HepG2 (cell line): ENCODE data around the gene IGF1. TPM values are rescaled to one million over a fixed set of nuclear protein-coding genes. Genes with fewer than 3 reads are reported as not detected.

ENCODE experiments used
- ATAC-seq: fragments of 200-7000 bp; cut with Tn5 transposase; 3 replicates; pipeline ENCODE4 v1.9.1; 2020; ENCODE audit warnings: mild to moderate bottlenecking, moderate library complexity
- BruUV-seq: library from RNA; stranded (reverse); fragments of 400-500 nt; replicated peaks from 2 replicates; lab custom pipeline; 2021; lab: Mats Ljungman, UMichigan
- CTCF ChIA-PET: fragments of 300-600 bp; formaldehyde crosslinking; extraction: SDS; loops from one replicate; lab custom pipeline; 2021; ENCODE audit warnings: low total read pairs, inconsistent platforms, low intra/inter-chr PET ratio; lab: Yijun Ruan, JAX
- POLR2A ChIA-PET: fragments of 350-600 bp; sonication (Branson Sonifier 250); formaldehyde crosslinking; loops from one replicate; lab custom pipeline; 2020; ENCODE audit warnings: antibody characterized with exemption, inconsistent platforms; lab: Yijun Ruan, JAX
- DNase-seq: peaks from one replicate; pipeline ENCODE4 v3.0.0-alpha.2; 2015; ENCODE audit warnings: low spot score
- FAIRE-seq: peaks from 3 replicates; lab custom pipeline; 2011; peaks lifted over from hg19 to GRCh38; lab: Jason Lieb, UNC
- H2AFZ ChIP-seq: one replicate; pipeline ENCODE4 v1.6.1; 2011; ENCODE audit warnings: low read length, inconsistent platforms
- H3K27ac ChIP-seq: fragments of 300-600 bp; 3 replicates; pipeline ENCODE4 v1.8.0; 2011; ENCODE audit warnings: mixed run types, mild to moderate bottlenecking, mixed read lengths, low read length, inconsistent platforms; ENCODE audit not compliant: insufficient read depth; ENCODE audit errors: extremely low read length
- H3K27me3 ChIP-seq, 2 experiments: fragments of 200-600 bp in 1 of 2; 2 replicates in 1 of 2; 3 replicates in 1 of 2; pipeline versions ENCODE4 v1.6.0 to v1.8.0; 2011; ENCODE audit warnings: low read length in 2 of 2, mild to moderate bottlenecking in 2 of 2, moderate library complexity in 2 of 2, inconsistent platforms in 1 of 2; ENCODE audit not compliant: insufficient read depth in 2 of 2, control insufficient read depth in 1 of 2
- H3K36me3 ChIP-seq, 2 experiments: fragments of 200-600 bp in 1 of 2; replicated peaks in 1 of 2; 2 replicates in 1 of 2; 3 replicates in 1 of 2; pipeline versions ENCODE4 v1.5.1 to v1.8.0; 2011; ENCODE audit warnings: low read length in 2 of 2, inconsistent platforms in 1 of 2; ENCODE audit not compliant: insufficient read depth in 2 of 2, control insufficient read depth in 1 of 2
- H3K4me1 ChIP-seq: 2 replicates; pipeline ENCODE4 v1.5.1; 2012; ENCODE audit warnings: low read length, inconsistent platforms; ENCODE audit not compliant: insufficient read depth
- H3K4me2 ChIP-seq: 2 replicates; pipeline ENCODE4 v1.6.0; 2011; ENCODE audit warnings: low read depth, low read length, inconsistent platforms
- H3K4me3 ChIP-seq, 3 experiments: fragments of 200-600 bp in 1 of 3; sonication (generic), shearing (Covaris generic) in 1 of 3; replicated peaks in 1 of 3; 2 replicates each; pipeline ENCODE4 v1.5.1; 2011 to 2016; ENCODE audit warnings: low read length in 3 of 3, inconsistent platforms in 2 of 3, low read depth in 2 of 3, mild to moderate bottlenecking in 2 of 3, control low read depth in 1 of 3, mixed read lengths in 1 of 3; ENCODE audit not compliant: insufficient read depth in 1 of 3
- H3K79me2 ChIP-seq: one replicate; pipeline ENCODE4 v1.6.1; 2011; ENCODE audit warnings: low read length, inconsistent platforms; ENCODE audit not compliant: insufficient read depth
- H3K9ac ChIP-seq: 2 replicates; pipeline ENCODE4 v1.6.0; 2011; ENCODE audit warnings: mild to moderate bottlenecking, low read depth, low read length, inconsistent platforms; ENCODE audit not compliant: insufficient read depth
- H3K9me3 ChIP-seq: 2 replicates; pipeline ENCODE4 v1.5.1; 2012; ENCODE audit warnings: mild to moderate bottlenecking, low read length
- H4K20me1 ChIP-seq: 2 replicates; pipeline ENCODE4 v1.6.0; 2011; ENCODE audit warnings: inconsistent platforms, mild to moderate bottlenecking, low read length, moderate library complexity; ENCODE audit not compliant: insufficient read depth
- FOSL2 ChIP-seq: sonication (generic); formaldehyde crosslinking; IDR thresholded peaks from 2 replicates; pipeline ENCODE4 v1.4.0; 2020; ENCODE audit warnings: missing genetic modification reagents
- GMEB2 ChIP-seq: IDR thresholded peaks from 2 replicates; pipeline ENCODE4 v1.6.1; 2016; ENCODE audit warnings: missing biosample characterization, missing genetic modification reagents, low read depth
- JUNB ChIP-seq: sonication (generic); formaldehyde crosslinking; IDR thresholded peaks from 2 replicates; pipeline ENCODE4 v1.8.0; 2022; ENCODE audit warnings: missing genetic modification reagents, mild to moderate bottlenecking, borderline replicate concordance
- MAX ChIP-seq: IDR thresholded peaks from 2 replicates; pipeline ENCODE4 v1.6.1; 2012; ENCODE audit warnings: inconsistent platforms
- NFRKB ChIP-seq: fragments of 450-650 bp; IDR thresholded peaks from 2 replicates; pipeline ENCODE4 v1.6.1; 2017
- RAD51 ChIP-seq: fragments of 450-650 bp; IDR thresholded peaks from 2 replicates; pipeline ENCODE4 v1.6.1; 2016; ENCODE audit warnings: borderline replicate concordance
- RFXAP ChIP-seq: sonication (generic); formaldehyde crosslinking; IDR thresholded peaks from 2 replicates; pipeline ENCODE4 v1.4.0; 2020; ENCODE audit warnings: missing genetic modification reagents, borderline replicate concordance
- SP140L ChIP-seq: sonication (generic); formaldehyde crosslinking; IDR thresholded peaks from 2 replicates; pipeline ENCODE4 v1.4.0; 2020; ENCODE audit warnings: missing genetic modification reagents, borderline replicate concordance
- TCF7L2 ChIP-seq: IDR thresholded peaks from 2 replicates; pipeline ENCODE4 v1.6.1; 2011; ENCODE audit warnings: mild to moderate bottlenecking, low read depth, low read length, moderate library complexity
- ZNF205 ChIP-seq: IDR thresholded peaks from 2 replicates; pipeline ENCODE4 v1.6.1; 2018; ENCODE audit warnings: missing biosample characterization, missing genetic modification reagents
- ZNF207 ChIP-seq: fragments of 450-650 bp; IDR thresholded peaks from 2 replicates; pipeline ENCODE4 v1.6.1; 2016; ENCODE audit warnings: antibody characterized with exemption, borderline replicate concordance
- ZNF343 ChIP-seq: sonication (generic); formaldehyde crosslinking; IDR thresholded peaks from 2 replicates; pipeline ENCODE4 v1.4.0; 2020; ENCODE audit warnings: mild to moderate bottlenecking, missing genetic modification reagents
- WGBS: methylation state at CpG from one replicate; pipeline ENCODE4 v1.1.6; 2017; ENCODE audit warnings: low lambda C conversion rate; 5-methylcytosine and 5-hydroxymethylcytosine counted together
- in situ Hi-C: cut with HindIII; loops from 2 replicates; pipeline ENCODE4 v1.10.0; 2017; ENCODE audit warnings: low pct_unique_long_range_greater_than_20kb; ENCODE audit not compliant: extremely low pct_ligation_motif_present
- intact Hi-C: fragments of 100-400 bp; cut with micrococcal nuclease; formaldehyde crosslinking; loops from one replicate; pipeline ENCODE4 v1.10.0; 2022; ENCODE audit not compliant: unreplicated experiment
- polyA plus RNA-seq, 8 experiments: library from polyadenylated mRNA; depleted of rRNA in 3 of 8; stranded (reverse) in 7 of 8; unstranded in 1 of 8; fragments of >200 nt; fragmentation: Illumina TruSeq in 4 of 8; extraction: Trizol in 4 of 8; gene quantifications; 2 replicates each; pipeline versions ENCODE4 v1.2.1 to v1.2.3, GENCODE V29; 2011 to 2016; ENCODE audit warnings: low read depth in 4 of 8, missing spikeins in 1 of 8, mixed read lengths in 1 of 8; ENCODE audit not compliant: insufficient read depth in 1 of 8
- total RNA-seq, 5 experiments: library from RNA; depleted of rRNA; stranded (reverse); fragments of >200 nt; fragmentation: Illumina TruSeq; extraction: Trizol; gene quantifications; 2 replicates each; pipeline ENCODE4 v1.2.3, GENCODE V29; 2016; ENCODE audit warnings: low read depth in 1 of 5
- TF ChIP-seq, protein P1 (sequence below): sonication (generic); formaldehyde crosslinking; IDR thresholded peaks from 2 replicates; pipeline ENCODE4 v1.5.0; 2020; ENCODE audit warnings: missing genetic modification reagents
- TF ChIP-seq, protein P2 (sequence below): sonication (generic); formaldehyde crosslinking; conservative IDR thresholded peaks from 2 replicates; pipeline ENCODE4 v1.4.0; 2020; ENCODE audit warnings: missing genetic modification reagents
- TF ChIP-seq, protein P3 (sequence below): IDR thresholded peaks from 2 replicates; pipeline ENCODE4 v1.6.1; 2016; ENCODE audit warnings: low read depth, missing genetic modification reagents, missing compliant biosample characterization

Gene IGF1
- total and polyA plus RNA-seq, 2 of the 13 experiments (the other 11 are each of a cell fraction or from before 2014, with no cell fraction given): not detected

- Histone ChIP-seq H3K4me1 (peaks cover 3% of the 10 kb centered on the region), H3K4me3 (no peak overlapping the region), H2AFZ (no peak overlapping the region), H3K27ac (no peak overlapping the region), H4K20me1 (no peaks in the 10 kb centered on the region), H3K79me2 (no peaks in the 10 kb centered on the region), H3K9me3 (no peaks in the 10 kb centered on the region), H3K27me3 (no peaks in the 10 kb centered on the region), H3K36me3 (no peaks in the 10 kb centered on the region), H3K9ac (no peak overlapping the region), H3K4me2 (no peak overlapping the region)
- FAIRE-seq (no peak), ATAC-seq (no peak), DNase-seq (no peak)
- BruUV-seq: no TSS peak
- in situ Hi-C loops: no loop called here
- intact Hi-C loops: no loop called here
- ChIA-PET POLR2A (no interaction called here), CTCF (no interaction called here)
- 0% methylated on average over 1 of the region's 1 CpG for WGBS
- TF ChIP-seq GMEB2 (CRISPR knock-in tag) (no peak), ZNF343 (no peak), JUNB (no peak), MAX (no peak), NFRKB (no peak), TCF7L2 (no peak), RAD51 (no peak), FOSL2 (CRISPR knock-in tag) (no peak), ZNF205 (CRISPR knock-in tag) (no peak), RFXAP (CRISPR knock-in tag) (no peak), SP140L (no peak), ZNF207 (no peak)
- TF ChIP-seq, protein P1, sequence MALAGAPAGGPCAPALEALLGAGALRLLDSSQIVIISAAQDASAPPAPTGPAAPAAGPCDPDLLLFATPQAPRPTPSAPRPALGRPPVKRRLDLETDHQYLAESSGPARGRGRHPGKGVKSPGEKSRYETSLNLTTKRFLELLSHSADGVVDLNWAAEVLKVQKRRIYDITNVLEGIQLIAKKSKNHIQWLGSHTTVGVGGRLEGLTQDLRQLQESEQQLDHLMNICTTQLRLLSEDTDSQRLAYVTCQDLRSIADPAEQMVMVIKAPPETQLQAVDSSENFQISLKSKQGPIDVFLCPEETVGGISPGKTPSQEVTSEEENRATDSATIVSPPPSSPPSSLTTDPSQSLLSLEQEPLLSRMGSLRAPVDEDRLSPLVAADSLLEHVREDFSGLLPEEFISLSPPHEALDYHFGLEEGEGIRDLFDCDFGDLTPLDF: no peak
- TF ChIP-seq, protein P2, sequence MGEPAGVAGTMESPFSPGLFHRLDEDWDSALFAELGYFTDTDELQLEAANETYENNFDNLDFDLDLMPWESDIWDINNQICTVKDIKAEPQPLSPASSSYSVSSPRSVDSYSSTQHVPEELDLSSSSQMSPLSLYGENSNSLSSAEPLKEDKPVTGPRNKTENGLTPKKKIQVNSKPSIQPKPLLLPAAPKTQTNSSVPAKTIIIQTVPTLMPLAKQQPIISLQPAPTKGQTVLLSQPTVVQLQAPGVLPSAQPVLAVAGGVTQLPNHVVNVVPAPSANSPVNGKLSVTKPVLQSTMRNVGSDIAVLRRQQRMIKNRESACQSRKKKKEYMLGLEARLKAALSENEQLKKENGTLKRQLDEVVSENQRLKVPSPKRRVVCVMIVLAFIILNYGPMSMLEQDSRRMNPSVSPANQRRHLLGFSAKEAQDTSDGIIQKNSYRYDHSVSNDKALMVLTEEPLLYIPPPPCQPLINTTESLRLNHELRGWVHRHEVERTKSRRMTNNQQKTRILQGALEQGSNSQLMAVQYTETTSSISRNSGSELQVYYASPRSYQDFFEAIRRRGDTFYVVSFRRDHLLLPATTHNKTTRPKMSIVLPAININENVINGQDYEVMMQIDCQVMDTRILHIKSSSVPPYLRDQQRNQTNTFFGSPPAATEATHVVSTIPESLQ: no peak
- TF ChIP-seq, protein P3, sequence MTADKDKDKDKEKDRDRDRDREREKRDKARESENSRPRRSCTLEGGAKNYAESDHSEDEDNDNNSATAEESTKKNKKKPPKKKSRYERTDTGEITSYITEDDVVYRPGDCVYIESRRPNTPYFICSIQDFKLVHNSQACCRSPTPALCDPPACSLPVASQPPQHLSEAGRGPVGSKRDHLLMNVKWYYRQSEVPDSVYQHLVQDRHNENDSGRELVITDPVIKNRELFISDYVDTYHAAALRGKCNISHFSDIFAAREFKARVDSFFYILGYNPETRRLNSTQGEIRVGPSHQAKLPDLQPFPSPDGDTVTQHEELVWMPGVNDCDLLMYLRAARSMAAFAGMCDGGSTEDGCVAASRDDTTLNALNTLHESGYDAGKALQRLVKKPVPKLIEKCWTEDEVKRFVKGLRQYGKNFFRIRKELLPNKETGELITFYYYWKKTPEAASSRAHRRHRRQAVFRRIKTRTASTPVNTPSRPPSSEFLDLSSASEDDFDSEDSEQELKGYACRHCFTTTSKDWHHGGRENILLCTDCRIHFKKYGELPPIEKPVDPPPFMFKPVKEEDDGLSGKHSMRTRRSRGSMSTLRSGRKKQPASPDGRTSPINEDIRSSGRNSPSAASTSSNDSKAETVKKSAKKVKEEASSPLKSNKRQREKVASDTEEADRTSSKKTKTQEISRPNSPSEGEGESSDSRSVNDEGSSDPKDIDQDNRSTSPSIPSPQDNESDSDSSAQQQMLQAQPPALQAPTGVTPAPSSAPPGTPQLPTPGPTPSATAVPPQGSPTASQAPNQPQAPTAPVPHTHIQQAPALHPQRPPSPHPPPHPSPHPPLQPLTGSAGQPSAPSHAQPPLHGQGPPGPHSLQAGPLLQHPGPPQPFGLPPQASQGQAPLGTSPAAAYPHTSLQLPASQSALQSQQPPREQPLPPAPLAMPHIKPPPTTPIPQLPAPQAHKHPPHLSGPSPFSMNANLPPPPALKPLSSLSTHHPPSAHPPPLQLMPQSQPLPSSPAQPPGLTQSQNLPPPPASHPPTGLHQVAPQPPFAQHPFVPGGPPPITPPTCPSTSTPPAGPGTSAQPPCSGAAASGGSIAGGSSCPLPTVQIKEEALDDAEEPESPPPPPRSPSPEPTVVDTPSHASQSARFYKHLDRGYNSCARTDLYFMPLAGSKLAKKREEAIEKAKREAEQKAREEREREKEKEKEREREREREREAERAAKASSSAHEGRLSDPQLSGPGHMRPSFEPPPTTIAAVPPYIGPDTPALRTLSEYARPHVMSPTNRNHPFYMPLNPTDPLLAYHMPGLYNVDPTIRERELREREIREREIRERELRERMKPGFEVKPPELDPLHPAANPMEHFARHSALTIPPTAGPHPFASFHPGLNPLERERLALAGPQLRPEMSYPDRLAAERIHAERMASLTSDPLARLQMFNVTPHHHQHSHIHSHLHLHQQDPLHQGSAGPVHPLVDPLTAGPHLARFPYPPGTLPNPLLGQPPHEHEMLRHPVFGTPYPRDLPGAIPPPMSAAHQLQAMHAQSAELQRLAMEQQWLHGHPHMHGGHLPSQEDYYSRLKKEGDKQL: no peak
These were observed 86.2 kb downstream of the IGF1 start for GRCh38 chr12:102394200-102394599.
